ENCODE results near the gene SIK3. TPM values are rescaled to one million over a fixed set of nuclear protein-coding genes. Genes with fewer than 3 reads are reported as not detected.
A peak's percentile ranks its signal among the peaks of the same experiment; 100 is the strongest.

Gene SIK3
- total RNA-seq, 1 experiment from 2014 or later, result 34.4 TPM

DNA sequence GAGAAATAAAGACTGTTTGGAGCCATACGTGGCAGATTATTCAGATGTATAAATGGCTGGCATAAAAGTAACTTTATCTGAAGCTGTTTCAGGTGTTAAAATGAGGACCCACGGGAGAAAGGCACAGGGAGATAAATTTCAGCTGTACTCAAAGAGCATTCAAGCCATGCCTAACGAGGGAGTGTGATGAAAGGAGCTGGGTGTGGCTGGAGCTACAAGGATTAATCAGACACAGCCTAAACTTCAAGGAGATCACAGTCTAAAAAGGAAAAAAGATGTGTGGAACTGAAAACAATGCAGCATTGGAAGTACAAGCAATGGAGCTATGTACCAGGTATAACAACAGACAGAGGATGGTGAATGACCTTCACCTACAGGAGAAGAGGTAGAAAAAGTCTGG lies 140.0 kb downstream of the SIK3 start (continued):
- TF ChIP-seq, protein P1, sequence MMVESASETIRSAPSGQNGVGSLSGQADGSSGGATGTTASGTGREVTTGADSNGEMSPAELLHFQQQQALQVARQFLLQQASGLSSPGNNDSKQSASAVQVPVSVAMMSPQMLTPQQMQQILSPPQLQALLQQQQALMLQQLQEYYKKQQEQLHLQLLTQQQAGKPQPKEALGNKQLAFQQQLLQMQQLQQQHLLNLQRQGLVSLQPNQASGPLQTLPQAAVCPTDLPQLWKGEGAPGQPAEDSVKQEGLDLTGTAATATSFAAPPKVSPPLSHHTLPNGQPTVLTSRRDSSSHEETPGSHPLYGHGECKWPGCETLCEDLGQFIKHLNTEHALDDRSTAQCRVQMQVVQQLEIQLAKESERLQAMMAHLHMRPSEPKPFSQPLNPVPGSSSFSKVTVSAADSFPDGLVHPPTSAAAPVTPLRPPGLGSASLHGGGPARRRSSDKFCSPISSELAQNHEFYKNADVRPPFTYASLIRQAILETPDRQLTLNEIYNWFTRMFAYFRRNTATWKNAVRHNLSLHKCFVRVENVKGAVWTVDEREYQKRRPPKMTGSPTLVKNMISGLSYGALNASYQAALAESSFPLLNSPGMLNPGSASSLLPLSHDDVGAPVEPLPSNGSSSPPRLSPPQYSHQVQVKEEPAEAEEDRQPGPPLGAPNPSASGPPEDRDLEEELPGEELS (CRISPR knock-in tag; IDR thresholded peaks at IDR 0.05), result no peak
- TF ChIP-seq, protein P2, sequence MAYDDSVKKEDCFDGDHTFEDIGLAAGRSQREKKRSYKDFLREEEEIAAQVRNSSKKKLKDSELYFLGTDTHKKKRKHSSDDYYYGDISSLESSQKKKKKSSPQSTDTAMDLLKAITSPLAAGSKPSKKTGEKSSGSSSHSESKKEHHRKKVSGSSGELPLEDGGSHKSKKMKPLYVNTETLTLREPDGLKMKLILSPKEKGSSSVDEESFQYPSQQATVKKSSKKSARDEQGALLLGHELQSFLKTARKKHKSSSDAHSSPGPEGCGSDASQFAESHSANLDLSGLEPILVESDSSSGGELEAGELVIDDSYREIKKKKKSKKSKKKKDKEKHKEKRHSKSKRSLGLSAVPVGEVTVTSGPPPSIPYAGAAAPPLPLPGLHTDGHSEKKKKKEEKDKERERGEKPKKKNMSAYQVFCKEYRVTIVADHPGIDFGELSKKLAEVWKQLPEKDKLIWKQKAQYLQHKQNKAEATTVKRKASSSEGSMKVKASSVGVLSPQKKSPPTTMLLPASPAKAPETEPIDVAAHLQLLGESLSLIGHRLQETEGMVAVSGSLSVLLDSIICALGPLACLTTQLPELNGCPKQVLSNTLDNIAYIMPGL (CRISPR knock-in tag; IDR thresholded peaks at IDR 0.05), result no peak
- no peak for TF ChIP-seq FOXJ3 (CRISPR knock-in tag; IDR thresholded peaks at IDR 0.05; ENCODE audit: borderline replicate concordance)
- no peak for TF ChIP-seq ETV6 (CRISPR knock-in tag; IDR thresholded peaks at IDR 0.05)

DNA sequence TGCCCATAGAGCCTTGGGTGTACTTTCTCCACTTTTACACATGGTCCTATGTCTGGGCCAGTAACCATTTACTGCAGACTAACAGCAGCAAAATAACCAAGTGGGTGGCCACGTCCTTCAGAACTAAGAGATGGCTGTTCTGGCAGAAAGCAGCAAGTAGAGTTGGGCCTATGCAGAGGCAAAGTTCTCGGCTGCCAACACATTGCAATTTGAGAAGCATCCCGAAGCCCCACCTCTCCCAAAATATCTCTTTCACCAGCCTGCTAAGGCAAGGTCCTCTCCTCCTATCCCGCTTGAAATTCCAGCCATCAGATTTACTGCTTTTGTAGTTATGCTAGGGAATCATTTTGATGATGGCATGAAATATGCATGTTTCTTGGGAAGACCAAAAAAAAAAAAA lies 142.3 kb downstream of the SIK3 start:
- TF ChIP-seq, protein P3, sequence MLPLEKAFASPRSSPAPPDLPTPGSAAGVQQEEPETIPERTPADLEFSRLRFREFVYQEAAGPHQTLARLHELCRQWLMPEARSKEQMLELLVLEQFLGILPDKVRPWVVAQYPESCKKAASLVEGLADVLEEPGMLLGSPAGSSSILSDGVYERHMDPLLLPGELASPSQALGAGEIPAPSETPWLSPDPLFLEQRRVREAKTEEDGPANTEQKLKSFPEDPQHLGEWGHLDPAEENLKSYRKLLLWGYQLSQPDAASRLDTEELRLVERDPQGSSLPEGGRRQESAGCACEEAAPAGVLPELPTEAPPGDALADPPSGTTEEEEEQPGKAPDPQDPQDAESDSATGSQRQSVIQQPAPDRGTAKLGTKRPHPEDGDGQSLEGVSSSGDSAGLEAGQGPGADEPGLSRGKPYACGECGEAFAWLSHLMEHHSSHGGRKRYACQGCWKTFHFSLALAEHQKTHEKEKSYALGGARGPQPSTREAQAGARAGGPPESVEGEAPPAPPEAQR (CRISPR knock-in tag; IDR thresholded peaks at IDR 0.05), result no peak
- TF ChIP-seq JUN (CRISPR knock-in tag; IDR thresholded peaks at IDR 0.05), result no peak
- TF ChIP-seq, protein P4, sequence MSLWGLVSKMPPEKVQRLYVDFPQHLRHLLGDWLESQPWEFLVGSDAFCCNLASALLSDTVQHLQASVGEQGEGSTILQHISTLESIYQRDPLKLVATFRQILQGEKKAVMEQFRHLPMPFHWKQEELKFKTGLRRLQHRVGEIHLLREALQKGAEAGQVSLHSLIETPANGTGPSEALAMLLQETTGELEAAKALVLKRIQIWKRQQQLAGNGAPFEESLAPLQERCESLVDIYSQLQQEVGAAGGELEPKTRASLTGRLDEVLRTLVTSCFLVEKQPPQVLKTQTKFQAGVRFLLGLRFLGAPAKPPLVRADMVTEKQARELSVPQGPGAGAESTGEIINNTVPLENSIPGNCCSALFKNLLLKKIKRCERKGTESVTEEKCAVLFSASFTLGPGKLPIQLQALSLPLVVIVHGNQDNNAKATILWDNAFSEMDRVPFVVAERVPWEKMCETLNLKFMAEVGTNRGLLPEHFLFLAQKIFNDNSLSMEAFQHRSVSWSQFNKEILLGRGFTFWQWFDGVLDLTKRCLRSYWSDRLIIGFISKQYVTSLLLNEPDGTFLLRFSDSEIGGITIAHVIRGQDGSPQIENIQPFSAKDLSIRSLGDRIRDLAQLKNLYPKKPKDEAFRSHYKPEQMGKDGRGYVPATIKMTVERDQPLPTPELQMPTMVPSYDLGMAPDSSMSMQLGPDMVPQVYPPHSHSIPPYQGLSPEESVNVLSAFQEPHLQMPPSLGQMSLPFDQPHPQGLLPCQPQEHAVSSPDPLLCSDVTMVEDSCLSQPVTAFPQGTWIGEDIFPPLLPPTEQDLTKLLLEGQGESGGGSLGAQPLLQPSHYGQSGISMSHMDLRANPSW (CRISPR knock-in tag; conservative IDR thresholded peaks at IDR 0.05; ENCODE audit: low read depth), result no peak
- no peak for TF ChIP-seq EMX1 (CRISPR knock-in tag; IDR thresholded peaks at IDR 0.05)
- TF ChIP-seq ZNF219 (CRISPR knock-in tag; IDR thresholded peaks at IDR 0.05; ENCODE audit: borderline replicate concordance), result no peak
- no peak for TF ChIP-seq MYBL2 (CRISPR knock-in tag; IDR thresholded peaks at IDR 0.05)
- DNase-seq (ENCODE audit: low spot score) (no peak), ATAC-seq (no peak; the same call in 1 of the 2 replicates)
- CTCF ChIA-PET, result interaction anchor here (0.6 kb wide), 1 partner anchor 76 kb away, joined by 3 read pairs; no protein-coding TSS in a partner anchor
- Mint-ChIP-seq H3K4me3 (no peak overlapping the region), H3K4me1 (peaks cover 33% of the 10 kb centered on the region), H3K27ac (peak overlapping the region; percentile 15; the same call in 1 of the 2 replicates), H3K9me3 (no peaks in the 10 kb centered on the region), H3K36me3 (no peaks in the 10 kb centered on the region), H3K27me3 (ENCODE audit: low read depth) (no peaks in the 10 kb centered on the region)
- POLR2A ChIA-PET, result no interaction called here

DNA sequence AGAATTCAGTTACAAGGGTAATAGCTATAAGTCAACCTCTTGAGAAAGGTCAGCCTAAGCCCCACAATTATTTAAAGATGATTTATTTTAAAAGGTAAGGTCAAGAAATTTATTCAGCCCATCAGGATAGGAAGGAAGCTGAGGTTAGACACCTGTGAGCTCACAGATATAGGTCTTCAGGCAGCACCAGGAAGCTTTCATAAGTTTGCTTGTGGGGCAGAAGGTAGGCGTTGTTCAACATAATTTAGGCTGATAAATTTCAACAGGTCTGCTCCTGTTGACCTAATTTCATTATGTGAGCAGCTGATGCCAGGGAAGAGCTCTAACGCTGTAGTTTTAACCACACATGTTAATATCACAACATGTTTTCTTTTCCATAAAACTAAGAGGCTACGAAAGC lies 142.7 kb downstream of the SIK3 start:
- Mint-ChIP-seq H3K27ac (peak overlapping the region; percentile 15; the same call in 1 of the 2 replicates), H3K9me3 (no peaks in the 10 kb centered on the region), H3K36me3 (no peaks in the 10 kb centered on the region), H3K4me3 (no peak overlapping the region), H3K27me3 (ENCODE audit: low read depth) (no peaks in the 10 kb centered on the region), H3K4me1 (peaks cover 29% of the 10 kb centered on the region)
- DNase-seq (ENCODE audit: low spot score) (no peak), ATAC-seq (no peak)
- CTCF ChIA-PET, result interaction anchor here (0.6 kb wide), 1 partner anchor 76 kb away, joined by 3 read pairs; no protein-coding TSS in a partner anchor
- TF ChIP-seq NR3C1 (CRISPR knock-in tag; conservative IDR thresholded peaks at IDR 0.05; ENCODE audit: low read depth) (no peak), MYBL2 (CRISPR knock-in tag; IDR thresholded peaks at IDR 0.05) (no peak)
- TF ChIP-seq, protein P5, sequence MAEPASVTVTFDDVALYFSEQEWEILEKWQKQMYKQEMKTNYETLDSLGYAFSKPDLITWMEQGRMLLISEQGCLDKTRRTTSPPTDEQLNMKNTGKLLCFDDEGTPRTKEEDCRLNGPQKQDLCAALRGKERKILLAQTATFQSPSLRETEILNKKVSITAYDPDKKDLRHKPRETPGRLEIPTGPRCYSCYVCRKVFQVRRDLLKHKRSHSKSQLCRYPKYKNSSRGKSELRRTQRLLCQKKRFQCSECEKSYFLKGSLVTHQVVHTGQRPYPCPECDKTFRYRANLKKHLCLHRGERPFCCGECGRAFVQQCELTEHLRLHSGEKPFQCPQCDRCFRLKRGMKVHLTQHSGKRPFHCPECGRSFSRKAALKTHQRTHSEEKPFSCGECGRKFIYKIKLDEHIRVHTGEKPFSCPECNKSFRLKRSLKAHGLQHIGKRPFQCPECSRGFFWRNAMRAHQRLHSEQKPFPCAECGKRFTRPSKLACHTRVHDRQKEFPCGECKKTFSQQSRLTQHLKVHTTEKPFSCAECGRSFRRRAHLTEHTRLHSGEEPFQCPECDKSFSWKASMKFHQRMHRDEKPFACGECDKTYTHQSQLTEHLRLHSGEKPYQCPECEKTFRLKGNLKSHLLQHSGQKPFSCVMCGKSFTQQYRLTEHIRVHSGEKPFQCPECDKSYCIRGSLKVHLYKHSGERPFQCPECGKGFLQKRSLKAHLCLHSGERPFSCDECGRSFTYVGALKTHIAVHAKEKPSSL (CRISPR knock-in tag; conservative IDR thresholded peaks at IDR 0.05), result no peak
- POLR2A ChIA-PET, result no interaction called here

All from WTC11 (cell line).